ENCODE measurements around the gene SLC7A14.

- TF ChIP-seq CTCF (conservative IDR thresholded peaks at IDR 0.05; ENCODE audit: low read depth, low read length), result no peak
- TF ChIP-seq EZH2 (IDR thresholded peaks at IDR 0.05; ENCODE audit: low read length, unreplicated experiment), result no peak
Measured at GRCh38 chr3:170454509-170454908, 131.4 kb downstream of the SLC7A14 start.

Measured in PC-3 (cell line).